Duodenal mucosa (tissue), 2 donors: ENCODE data around the gene SLK.

Experiments used
- H3K27ac ChIP-seq: one replicate; pipeline ENCODE4 v1.7.0; 2013; ENCODE audit warnings: low read depth, low read length
- H3K27me3 ChIP-seq, 2 donors: one replicate each; pipeline ENCODE4 v1.7.0; 2013; ENCODE audit warnings: low read length in 2 of 2, control low read depth in 1 of 2; ENCODE audit not compliant: insufficient read depth in 2 of 2, control insufficient read depth in 1 of 2
- H3K36me3 ChIP-seq, 2 donors: one replicate each; pipeline ENCODE4 v1.7.0; 2013; ENCODE audit warnings: low read length in 2 of 2, control low read depth in 1 of 2; ENCODE audit not compliant: insufficient read depth in 2 of 2, control insufficient read depth in 1 of 2
- H3K4me1 ChIP-seq, 2 donors: one replicate each; pipeline ENCODE4 v1.7.0; 2013; ENCODE audit warnings: low read length in 2 of 2, control low read depth in 1 of 2; ENCODE audit not compliant: insufficient read depth in 2 of 2, control insufficient read depth in 1 of 2
- H3K4me3 ChIP-seq, 2 donors: one replicate each; pipeline ENCODE4 v1.7.0; 2013; ENCODE audit warnings: low read length in 2 of 2, low read depth in 1 of 2
- H3K9ac ChIP-seq, 2 donors: one replicate each; pipeline ENCODE4 v1.7.0; 2013; ENCODE audit warnings: low read length in 2 of 2, low read depth in 1 of 2
- H3K9me3 ChIP-seq, 2 donors: one replicate each; pipeline ENCODE4 v1.7.0; 2013; ENCODE audit warnings: low read length in 2 of 2, control low read depth in 1 of 2; ENCODE audit not compliant: control insufficient read depth in 1 of 2

SLK gene

DNA sequence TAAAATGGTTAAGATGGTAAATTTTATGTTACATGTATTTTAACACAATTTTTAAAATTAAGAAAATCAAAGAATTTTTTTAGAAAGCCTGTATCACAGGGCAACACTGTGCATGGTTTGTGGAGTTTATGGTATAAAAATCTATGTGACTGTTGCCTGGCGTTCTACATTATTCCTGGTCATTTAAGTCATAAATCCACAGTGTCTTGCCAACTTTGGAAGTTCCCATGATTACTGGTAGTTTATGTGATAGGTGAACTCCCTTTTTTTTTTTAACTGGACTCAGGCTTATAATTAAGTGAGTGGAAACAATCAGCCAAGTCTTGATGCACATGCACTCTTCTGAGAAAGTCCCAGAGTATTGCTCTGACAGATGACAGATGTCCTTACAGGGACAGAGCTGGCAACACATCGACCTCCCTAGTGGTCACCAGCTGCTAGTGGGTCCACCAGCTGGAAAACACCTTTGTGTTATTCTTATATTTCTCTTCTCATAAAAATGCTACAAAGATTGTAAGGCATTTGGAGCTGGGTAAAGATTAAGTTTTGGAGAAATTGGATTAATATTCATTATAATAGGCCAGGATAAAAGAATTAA, 40.1 kb upstream of the SLK start:
- Histone ChIP-seq H3K9ac (no peak overlapping the region), H3K9me3 (no peaks in the 10 kb centered on the region), H3K27me3 (no peaks in the 10 kb centered on the region), H3K36me3 (no peaks in the 10 kb centered on the region), H3K27ac (no peak overlapping the region), H3K4me1 (peaks cover 0 to 3% of the 10 kb centered on the region in 2 donors), H3K4me3 (no peak overlapping the region)

DNA sequence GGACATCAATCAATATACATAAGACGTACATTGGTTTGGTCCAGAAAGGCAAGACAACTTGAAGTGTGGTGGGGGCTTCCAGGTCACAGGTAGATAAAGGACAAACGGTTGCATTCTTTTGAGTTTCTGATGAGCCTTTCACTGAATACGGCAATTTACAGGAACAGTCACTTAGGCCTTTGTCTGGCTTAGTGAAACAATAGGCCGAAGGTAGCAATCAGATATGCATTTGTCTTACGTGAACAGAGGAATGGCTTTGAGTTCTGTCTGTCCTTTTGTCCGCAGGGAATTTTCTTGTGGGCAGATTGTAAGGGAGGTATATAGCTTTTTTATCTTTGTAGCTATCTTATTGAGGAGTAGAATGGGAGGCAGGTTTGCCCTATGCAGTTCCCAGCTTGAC, 38.2 kb upstream of the SLK start:
- Histone ChIP-seq H3K36me3 (no peaks in the 10 kb centered on the region), H3K9ac (no peak overlapping the region), H3K27ac (no peak overlapping the region), H3K4me3 (no peak overlapping the region), H3K27me3 (no peaks in the 10 kb centered on the region), H3K4me1 (no peaks in the 10 kb centered on the region), H3K9me3 (no peaks in the 10 kb centered on the region)

DNA sequence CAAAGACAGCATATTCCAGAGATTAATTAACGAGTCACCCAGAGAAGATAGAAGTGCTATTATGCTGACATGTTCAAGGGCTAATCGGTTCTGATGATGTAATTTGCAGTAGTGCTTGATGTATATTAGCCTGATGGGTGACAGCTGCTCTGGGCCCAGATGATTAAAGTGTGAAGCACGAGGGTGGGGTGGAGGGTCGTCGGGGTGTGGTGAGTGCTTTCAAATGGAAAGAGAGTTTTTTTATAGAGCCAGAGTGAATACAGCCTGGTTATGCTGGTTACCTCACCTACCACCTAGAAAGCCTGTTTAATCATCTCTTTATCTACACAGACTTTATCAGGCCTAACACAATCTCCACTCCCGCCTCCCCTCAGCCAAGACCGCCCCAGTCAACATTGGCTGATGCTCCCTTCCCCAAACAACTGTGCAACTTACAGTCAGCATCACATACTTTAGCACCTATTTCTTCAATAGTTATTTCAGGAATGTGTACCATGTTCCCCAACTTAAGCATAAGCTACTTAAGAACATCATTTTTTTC, 37.5 kb upstream of the SLK start:
- H3K9me3 ChIP-seq = no peaks in the 10 kb centered on the region
- no peak overlapping the region for H3K27ac ChIP-seq

DNA sequence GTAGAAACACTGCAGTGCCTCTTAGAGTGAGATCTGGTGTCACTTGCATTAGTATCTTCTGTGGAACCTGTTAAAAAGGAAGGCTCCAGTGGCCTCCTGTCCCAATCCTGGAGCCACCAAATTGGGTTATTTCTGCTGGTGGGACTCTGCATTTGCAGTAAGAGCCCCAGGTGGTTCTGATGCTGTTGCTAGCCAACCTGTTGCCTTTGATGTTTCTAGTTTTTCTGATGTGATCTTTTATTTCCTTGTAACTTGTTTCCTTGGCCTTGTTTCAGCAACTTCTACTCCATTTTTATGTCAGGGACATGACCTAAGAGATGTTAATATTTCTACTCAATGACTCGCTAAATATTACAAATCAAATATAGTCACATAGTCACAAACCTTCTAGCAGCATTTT, 36.5 kb upstream of the SLK start:
- Histone ChIP-seq H3K36me3 (no peaks in the 10 kb centered on the region), H3K9me3 (no peaks in the 10 kb centered on the region), H3K27ac (no peak overlapping the region), H3K4me1 (no peaks in the 10 kb centered on the region), H3K4me3 (no peak overlapping the region), H3K27me3 (no peaks in the 10 kb centered on the region), H3K9ac (no peak overlapping the region)

More for the DNA sequence above, 37.5 kb upstream of the SLK start:
- Histone ChIP-seq H3K9ac (no peak overlapping the region), H3K4me1 (no peaks in the 10 kb centered on the region), H3K36me3 (no peaks in the 10 kb centered on the region), H3K27me3 (no peaks in the 10 kb centered on the region), H3K4me3 (no peak overlapping the region)

DNA sequence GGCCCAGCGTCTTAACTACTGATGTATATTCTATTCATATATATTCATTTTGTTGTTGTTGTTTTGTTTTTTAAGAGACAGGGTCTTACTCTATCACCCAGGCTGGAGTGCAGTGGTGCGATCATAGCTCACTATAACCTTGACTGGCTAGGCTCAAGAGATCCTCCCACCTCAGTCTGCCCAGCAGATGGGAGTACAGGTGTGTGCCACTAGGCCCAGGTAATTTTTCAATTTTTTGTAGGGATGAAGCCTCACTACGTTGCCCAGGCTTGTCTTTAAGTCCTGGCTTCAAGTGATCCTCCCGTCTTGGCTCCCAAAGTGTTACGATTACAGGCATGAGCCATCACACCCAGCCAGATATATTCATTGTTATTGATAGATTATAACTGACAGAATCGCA, 36.1 kb upstream of the SLK start:
- no peaks in the 10 kb centered on the region for H3K36me3 ChIP-seq
- H3K9ac ChIP-seq = no peak overlapping the region
- no peaks in the 10 kb centered on the region for H3K9me3 ChIP-seq
- no peak overlapping the region for H3K4me3 ChIP-seq
- no peaks in the 10 kb centered on the region for H3K4me1 ChIP-seq
- H3K27me3 ChIP-seq = no peaks in the 10 kb centered on the region
- H3K27ac ChIP-seq = no peak overlapping the region

DNA sequence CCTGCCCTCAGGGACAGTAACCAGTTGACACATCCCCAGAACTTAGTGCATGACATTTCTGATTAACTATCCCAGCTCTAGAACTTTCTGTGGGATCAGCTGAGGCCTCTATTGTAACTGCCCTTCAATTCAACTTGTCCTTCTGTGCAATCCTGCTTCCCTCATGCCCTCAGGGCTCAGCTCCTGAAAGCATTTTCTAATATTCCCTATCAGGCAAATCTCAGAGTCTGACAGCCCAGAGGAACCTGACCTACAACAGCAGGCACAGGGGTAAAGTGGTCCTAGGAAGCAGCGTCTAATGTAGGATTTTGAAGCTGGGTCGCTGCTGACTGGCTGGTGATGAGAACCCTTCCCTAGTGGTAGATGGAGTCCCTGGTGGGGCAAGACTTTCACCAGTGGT, 35.3 kb upstream of the SLK start:
- Histone ChIP-seq H3K27ac (no peak overlapping the region), H3K9me3 (no peaks in the 10 kb centered on the region), H3K4me3 (no peak overlapping the region)

DNA sequence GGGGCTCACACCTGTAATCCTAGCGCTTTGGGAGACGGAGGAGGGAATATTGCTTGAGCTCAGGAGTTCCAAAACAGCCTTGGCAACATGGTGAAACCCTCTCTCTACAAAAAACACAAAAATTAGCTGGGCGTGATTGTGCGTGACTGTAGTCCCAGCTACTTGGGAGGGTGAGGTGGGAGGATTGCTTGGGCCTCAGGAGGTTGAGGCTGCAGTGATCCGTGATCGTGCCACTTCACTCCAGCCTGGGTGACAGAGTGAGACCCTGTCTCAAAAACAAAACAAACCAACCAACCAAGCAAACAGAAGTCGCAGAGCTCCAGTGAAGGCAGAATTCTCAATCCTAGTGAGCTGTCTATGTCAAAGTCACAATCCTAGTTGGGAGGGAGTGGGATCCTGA, 34.7 kb upstream of the SLK start:
- H3K36me3 ChIP-seq = no peaks in the 10 kb centered on the region
- no peaks in the 10 kb centered on the region for H3K9me3 ChIP-seq
- H3K4me1 ChIP-seq = no peaks in the 10 kb centered on the region
- H3K4me3 ChIP-seq = no peak overlapping the region
- no peak overlapping the region for H3K9ac ChIP-seq
- H3K27ac ChIP-seq = no peak overlapping the region
- H3K27me3 ChIP-seq = no peaks in the 10 kb centered on the region

More for the DNA sequence above, 35.3 kb upstream of the SLK start:
- Histone ChIP-seq H3K27me3 (no peaks in the 10 kb centered on the region), H3K9ac (no peak overlapping the region), H3K4me1 (no peaks in the 10 kb centered on the region), H3K36me3 (no peaks in the 10 kb centered on the region)

DNA sequence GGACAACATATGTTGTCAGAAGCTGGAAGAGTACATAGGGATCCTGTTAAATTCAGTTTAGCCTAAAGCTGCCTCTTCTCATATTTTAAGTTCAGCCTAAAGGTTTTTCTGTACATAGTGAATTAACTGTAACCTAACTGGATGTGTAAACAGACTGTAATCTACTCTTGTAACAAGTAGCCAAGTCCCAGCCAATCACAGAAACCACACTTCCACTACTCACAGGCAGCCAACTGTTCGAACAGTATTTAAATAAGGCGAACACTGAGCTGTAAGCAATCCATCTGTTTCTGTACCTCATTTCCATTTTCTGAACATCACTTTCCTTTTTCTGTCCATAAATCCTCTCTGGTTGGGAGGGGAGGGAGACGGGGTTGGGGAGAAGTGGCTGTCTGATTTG, 34.0 kb upstream of the SLK start:
- Histone ChIP-seq H3K9me3 (no peaks in the 10 kb centered on the region), H3K4me1 (no peaks in the 10 kb centered on the region), H3K27ac (no peak overlapping the region), H3K4me3 (no peak overlapping the region), H3K36me3 (no peaks in the 10 kb centered on the region), H3K9ac (no peak overlapping the region), H3K27me3 (no peaks in the 10 kb centered on the region)

DNA sequence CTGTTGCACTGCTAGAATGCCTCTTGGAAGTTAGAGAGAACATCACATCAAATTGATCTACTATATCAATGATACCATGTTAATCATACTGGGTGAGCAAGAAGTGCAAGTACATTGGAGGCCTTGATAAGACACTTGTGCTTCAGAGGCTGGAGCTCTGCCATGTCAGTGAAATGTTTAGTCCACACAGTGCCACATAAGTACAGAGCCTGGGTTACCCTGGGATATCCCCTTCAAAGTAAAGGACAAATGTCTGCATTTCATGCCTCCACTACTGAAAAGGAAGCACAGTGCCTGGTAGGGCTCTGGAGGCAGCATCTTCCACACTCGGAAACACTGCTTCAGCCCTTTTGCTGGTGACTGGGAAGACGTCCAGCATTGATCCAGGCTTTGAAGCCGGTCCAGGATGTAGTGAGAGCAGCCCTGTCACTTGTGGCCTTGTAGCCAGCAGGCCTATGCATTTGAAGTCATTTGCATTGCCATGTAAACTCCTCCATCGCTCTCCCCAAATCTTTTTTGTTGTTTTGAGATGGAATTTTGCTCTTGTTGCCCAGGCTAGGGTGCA, 33.3 kb upstream of the SLK start:
- Histone ChIP-seq H3K9ac (no peak overlapping the region), H3K27ac (no peak overlapping the region), H3K27me3 (no peaks in the 10 kb centered on the region), H3K9me3 (no peaks in the 10 kb centered on the region), H3K4me1 (no peaks in the 10 kb centered on the region), H3K4me3 (no peak overlapping the region), H3K36me3 (no peaks in the 10 kb centered on the region)

DNA sequence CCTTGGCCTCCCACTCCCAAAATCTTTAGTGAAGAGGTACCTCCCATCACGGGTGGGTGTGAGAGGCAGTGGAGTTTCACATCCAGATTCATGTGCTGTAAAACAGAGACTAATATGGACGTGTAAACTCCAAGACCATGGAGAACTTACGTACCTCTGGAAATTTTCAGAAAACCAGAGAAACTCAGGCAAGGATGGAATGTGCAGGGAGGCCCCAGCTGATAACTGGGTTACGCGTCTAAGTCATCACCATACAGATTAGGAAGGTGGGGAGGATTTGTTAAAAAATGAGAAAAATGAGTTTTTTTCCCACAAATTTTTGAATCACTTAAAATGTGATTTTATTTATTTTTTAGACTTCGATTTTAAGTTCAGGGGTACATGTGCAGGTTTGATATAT, 32.6 kb upstream of the SLK start:
- H3K4me3 ChIP-seq = no peak overlapping the region
- H3K4me1 ChIP-seq = no peaks in the 10 kb centered on the region
- H3K27ac ChIP-seq = no peak overlapping the region
- no peak overlapping the region for H3K9ac ChIP-seq
- no peaks in the 10 kb centered on the region for H3K36me3 ChIP-seq
- no peaks in the 10 kb centered on the region for H3K27me3 ChIP-seq
- H3K9me3 ChIP-seq = no peaks in the 10 kb centered on the region
